Measurements from ENCODE around the gene KANSL1L.

- no peak for TF ChIP-seq EZH2 (IDR thresholded peaks at IDR 0.05; ENCODE audit: insufficient read depth, poor library complexity, severe bottlenecking)
- TF ChIP-seq EZH2phosphoT487 (IDR thresholded peaks at IDR 0.05; ENCODE audit: insufficient read depth, low read depth) = no peak
These were observed 197.9 kb downstream of the KANSL1L start for GRCh38 chr2:209973328-209973727.

All from GM23248 (cell line).